Activated naive CD4-positive, alpha-beta T cell treated with anti-CD3 and anti-CD28 coated beads for 36 hours (primary cell): ENCODE measurements around the gene HELZ2. TPM values are rescaled to one million over a fixed set of nuclear protein-coding genes. Genes with fewer than 3 reads are reported as not detected.

Experiments
- CTCF ChIA-PET: fragments of 350-600 bp; sonication (Branson Sonifier 250); formaldehyde crosslinking; loops from one replicate; lab custom pipeline; 2021; ENCODE audit warnings: antibody characterized with exemption; lab: Charles Lee
- DNase-seq: peaks from one replicate; pipeline ENCODE4 v3.0.0-alpha.2; 2020
- H3K27ac Mint-ChIP-seq: one replicate; pipeline ENCODE4 v1.8.0; 2021; ENCODE audit warnings: mild to moderate bottlenecking, mixed read lengths
- H3K27me3 Mint-ChIP-seq: one replicate; pipeline ENCODE4 v1.8.0; 2021; ENCODE audit warnings: low read depth, mixed read lengths
- H3K36me3 Mint-ChIP-seq: one replicate; pipeline ENCODE4 v1.8.0; 2021; ENCODE audit warnings: low read depth, mixed read lengths
- H3K4me1 Mint-ChIP-seq: one replicate; pipeline ENCODE4 v1.8.0; 2021; ENCODE audit warnings: low read depth, mixed read lengths
- H3K4me3 Mint-ChIP-seq: one replicate; pipeline ENCODE4 v1.8.0; 2021; ENCODE audit warnings: mild to moderate bottlenecking, moderate library complexity, mixed read lengths
- H3K9me3 Mint-ChIP-seq: one replicate; pipeline ENCODE4 v1.8.0; 2021; ENCODE audit warnings: mixed read lengths
- intact Hi-C: fragments of 100-400 bp; cut with micrococcal nuclease; formaldehyde crosslinking; loops from one replicate; pipeline ENCODE4 v1.15.1; 2023
- total RNA-seq, 2 experiments: library from RNA; stranded (reverse); gene quantifications; one replicate each; pipeline ENCODE4 v1.2.3, GENCODE V29; 2021

Gene HELZ2
- total RNA-seq, 2 experiments from 2014 or later, result 20.0 to 20.4 TPM

DNA sequence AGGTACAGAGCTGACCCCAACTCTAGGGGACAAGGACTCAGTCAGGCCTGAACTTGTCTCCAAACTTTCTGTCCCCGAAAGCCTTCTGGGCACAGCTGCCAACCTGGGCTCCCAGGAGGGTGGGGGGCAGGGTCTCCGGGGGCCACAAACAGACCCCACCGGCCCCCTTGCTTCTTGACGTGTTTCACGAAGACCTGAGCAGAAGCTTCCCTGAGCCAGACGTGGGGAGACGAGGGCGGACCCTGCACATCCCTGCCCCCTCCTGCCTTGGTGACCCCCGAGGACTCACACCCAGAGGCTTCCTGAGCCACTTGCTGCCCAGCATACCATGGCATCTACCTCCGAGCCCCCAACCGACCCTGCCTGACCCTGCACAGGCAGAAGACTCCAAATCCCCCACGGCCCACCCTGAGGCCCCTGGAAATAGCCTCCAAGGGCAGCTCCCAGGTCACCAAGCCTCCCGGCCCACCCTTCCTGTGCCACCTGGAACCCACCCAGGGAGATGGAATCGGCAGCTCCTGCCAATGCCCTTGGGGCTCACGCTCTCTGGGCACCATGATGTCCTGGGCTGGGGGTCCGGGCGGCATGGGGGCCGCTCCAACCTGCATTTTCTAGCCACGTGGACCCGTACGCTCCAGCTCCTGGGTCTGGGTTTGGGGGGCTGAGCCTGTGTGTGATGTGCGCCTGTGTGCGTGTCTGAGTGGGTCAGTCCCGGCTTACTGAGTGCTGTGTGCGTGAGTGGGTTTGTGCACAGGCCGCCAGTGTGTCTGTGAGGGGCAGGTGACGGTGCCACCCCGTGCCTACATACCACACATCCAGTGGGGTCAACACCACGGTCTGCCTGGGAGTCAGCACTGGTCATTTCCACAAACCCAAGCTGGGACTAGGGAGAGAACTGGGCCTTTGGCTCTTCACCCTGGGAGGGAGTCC, 34.3 kb downstream of the HELZ2 start:
- no peaks in the 10 kb centered on the region for H3K9me3 Mint-ChIP-seq
- no peak overlapping the region for H3K27ac Mint-ChIP-seq
- DNase-seq, result no peak
- H3K36me3 Mint-ChIP-seq, result no peaks in the 10 kb centered on the region
- H3K4me1 Mint-ChIP-seq, result peaks cover 11% of the 10 kb centered on the region
- H3K27me3 Mint-ChIP-seq, result no peaks in the 10 kb centered on the region
- intact Hi-C loops, result loop anchor here (2.0 to 10.0 kb wide), 4 partner anchors 41 to 243 kb away; partner anchors contain the start of gene GMEB2
- no peak overlapping the region for H3K4me3 Mint-ChIP-seq
- CTCF ChIA-PET, result interaction anchor here (0.7 to 1.4 kb wide), 4 partner anchors 218 to 521 kb away, joined by 3 read pairs; no protein-coding TSS in a partner anchor

DNA sequence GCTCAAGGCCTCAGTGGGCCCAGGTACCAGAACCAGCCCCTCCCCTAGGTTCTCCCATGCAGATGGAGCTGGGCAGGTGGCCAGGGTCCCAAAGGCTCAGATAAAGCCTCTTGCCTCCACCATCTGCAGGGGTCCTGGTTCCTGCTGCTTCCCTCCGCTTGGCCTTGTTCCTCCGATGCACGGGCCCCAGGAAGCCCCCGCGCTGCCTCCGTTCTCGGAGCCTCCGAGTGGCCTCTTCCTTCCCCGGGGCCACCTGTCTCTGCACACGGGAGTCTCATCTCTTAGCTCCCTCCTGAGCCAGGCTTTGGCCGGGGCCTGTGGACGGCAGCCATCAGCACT, 35.0 kb downstream of the HELZ2 start:
- Mint-ChIP-seq H3K27ac (no peak overlapping the region), H3K27me3 (no peaks in the 10 kb centered on the region), H3K36me3 (no peaks in the 10 kb centered on the region), H3K9me3 (no peaks in the 10 kb centered on the region), H3K4me3 (no peak overlapping the region), H3K4me1 (peaks cover 11% of the 10 kb centered on the region)
- intact Hi-C loops, result loop anchor here (2.0 to 10.0 kb wide), 4 partner anchors 42 to 243 kb away; partner anchors contain the start of gene GMEB2
- no peak for DNase-seq
- CTCF ChIA-PET, result interaction anchor here (0.7 to 1.4 kb wide), 3 partner anchors 254 to 522 kb away, joined by 3 read pairs; no protein-coding TSS in a partner anchor

DNA sequence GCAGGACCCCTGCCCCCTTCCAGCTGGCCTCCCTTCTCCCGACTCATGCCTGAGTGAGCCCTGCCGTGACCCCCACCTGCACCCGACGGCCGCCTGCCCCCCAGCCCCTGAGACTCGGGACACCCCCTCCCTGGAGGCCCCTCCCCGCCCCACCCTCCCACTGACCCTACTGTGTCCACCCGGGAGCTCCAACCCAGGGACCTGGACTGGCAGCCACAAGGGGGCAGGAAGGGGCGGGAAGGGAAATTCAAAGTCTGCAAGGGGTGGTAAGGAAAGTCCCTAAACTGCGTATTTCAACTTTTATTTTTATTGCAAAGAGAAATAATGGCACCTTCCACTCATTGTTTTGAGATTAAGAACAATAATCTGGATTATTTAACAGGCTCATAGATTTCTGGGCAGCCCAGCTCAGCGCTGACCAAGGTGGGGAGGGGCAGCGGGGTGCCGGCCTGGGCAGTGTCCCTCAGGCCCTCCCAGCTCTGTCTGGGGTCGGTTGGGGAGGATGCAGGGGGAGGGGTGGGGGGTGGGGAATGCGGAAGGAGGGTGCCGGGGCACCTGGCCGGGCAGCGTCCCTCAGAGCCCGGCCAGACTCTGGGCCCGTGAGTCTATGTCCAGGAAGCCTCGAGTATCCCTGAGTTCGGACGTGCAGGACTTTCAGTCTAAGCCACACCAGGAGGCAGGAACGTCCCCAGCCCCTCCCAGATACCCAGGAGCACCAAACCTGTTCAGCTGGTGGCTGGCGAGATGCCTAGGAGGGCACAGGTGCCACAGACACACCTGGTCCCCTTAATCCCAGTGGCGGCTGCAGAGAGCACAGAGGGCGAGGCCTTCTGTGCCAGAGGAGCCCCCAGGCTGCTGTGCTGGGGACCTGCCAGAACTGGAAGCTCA, 35.6 kb downstream of the HELZ2 start:
- H3K4me3 Mint-ChIP-seq, result peak overlapping the region; percentile 74
- H3K27me3 Mint-ChIP-seq, result no peaks in the 10 kb centered on the region
- peak overlapping the region; percentile 84 for H3K27ac Mint-ChIP-seq
- no peaks in the 10 kb centered on the region for H3K36me3 Mint-ChIP-seq
- peaks cover 11% of the 10 kb centered on the region for H3K4me1 Mint-ChIP-seq
- no peaks in the 10 kb centered on the region for H3K9me3 Mint-ChIP-seq
- intact Hi-C loops, result loop anchor here (1.0 to 10.0 kb wide), 11 partner anchors 42 to 519 kb away; partner anchors contain the start of genes GMEB2 and RTEL1
- CTCF ChIA-PET, result interaction anchor here (0.7 to 2.7 kb wide), 24 partner anchors 9 to 582 kb away, joined by 3 to 10 read pairs (median 4); partner anchors contain the start of genes ARFRP1, PRPF6 and ZGPAT
- DNase-seq, result peak; percentile 71

DNA sequence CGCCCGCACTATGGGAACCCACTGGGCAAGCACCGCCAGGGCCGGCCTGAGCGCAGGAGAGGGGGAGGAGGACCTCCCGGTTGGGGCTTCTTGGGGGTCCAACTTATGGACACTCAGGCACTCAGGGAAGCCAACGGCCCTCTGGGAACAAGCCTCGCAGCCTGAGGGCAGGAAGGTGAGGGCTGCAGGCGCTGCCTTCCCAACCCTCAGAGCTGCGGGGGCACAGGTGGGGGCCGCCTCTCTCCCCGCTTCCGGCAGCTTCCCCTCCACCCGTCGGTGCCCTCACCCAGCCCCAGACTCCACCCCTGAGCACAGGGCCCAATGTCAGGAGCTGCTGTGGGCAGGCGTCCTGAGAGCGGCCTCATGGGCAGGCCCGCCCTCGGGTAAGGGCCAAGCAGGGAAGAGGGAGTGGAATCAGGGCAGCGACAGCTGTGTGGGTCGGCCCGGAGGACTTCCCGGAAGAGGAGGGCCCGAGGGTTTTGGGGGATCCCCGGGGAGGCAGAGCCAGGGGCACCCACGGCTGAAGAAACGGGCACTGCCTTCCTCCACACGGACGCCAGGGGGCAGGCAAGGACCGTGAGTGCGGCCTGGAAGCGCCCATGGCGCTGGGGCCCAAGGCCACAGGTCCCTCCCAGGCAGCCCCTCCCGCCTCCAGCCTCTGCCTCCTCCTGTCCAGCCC, 36.4 kb downstream of the HELZ2 start:
- no peaks in the 10 kb centered on the region for H3K9me3 Mint-ChIP-seq
- H3K27ac Mint-ChIP-seq, result peak overlapping the region; percentile 84
- peaks cover 11% of the 10 kb centered on the region for H3K4me1 Mint-ChIP-seq
- H3K4me3 Mint-ChIP-seq, result peak overlapping the region; percentile 74
- CTCF ChIA-PET, result interaction anchor here (0.7 to 2.7 kb wide), 30 partner anchors 8 to 583 kb away, joined by 3 to 10 read pairs (median 4); partner anchors contain the start of genes ARFRP1, PPDPF, PRPF6 and ZGPAT
- intact Hi-C loops, result loop anchor here (1.0 to 10.0 kb wide), 16 partner anchors 16 to 520 kb away; partner anchors contain the start of genes ARFRP1, GMEB2, PPDPF and RTEL1
- no peaks in the 10 kb centered on the region for H3K36me3 Mint-ChIP-seq
- DNase-seq, result peak; percentile 98
- no peaks in the 10 kb centered on the region for H3K27me3 Mint-ChIP-seq

DNA sequence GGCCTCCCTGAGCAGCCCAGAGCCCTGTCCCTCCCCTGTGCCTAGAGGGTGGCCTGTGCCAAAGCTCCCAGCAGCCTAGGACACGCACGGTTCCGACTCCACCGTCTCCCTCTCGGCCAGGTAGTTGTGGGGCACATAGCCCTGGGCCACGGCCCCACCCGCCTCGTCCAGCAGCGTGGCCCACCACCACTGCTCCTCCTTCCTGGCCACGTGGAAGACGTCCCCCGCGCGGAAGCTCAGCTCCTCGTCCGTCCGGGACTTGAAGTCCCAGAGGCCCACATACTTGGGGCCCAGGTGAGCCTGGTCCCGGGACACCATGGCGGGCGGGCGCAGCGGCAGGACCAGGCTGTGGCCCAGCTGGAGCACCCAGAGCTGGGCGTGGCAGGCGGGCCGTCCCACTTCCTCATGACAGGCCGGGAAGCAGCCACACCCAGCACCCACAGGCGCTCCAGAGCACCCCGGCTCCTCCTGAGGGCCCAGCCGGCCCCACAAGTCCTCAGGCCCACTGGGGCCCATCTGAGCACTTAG, 37.0 kb downstream of the HELZ2 start, which contains the start of gene PTK6:
Gene PTK6, minus strand, starts transcription at position 380 of the 528 bp plus-strand sequence. Its CDS starts 62 bp downstream, at position 318.
- Mint-ChIP-seq H3K27me3 (no peaks in the 10 kb centered on the region), H3K4me3 (peak within 1 kb of the TSS; percentile 74), H3K27ac (peak within 1 kb of the TSS; percentile 84), H3K9me3 (no peaks in the 10 kb centered on the region), H3K4me1 (peaks cover 11% of the 10 kb centered on the region), H3K36me3 (no peaks in the 10 kb centered on the region)
- CTCF ChIA-PET, result interaction anchor here (0.6 to 2.7 kb wide), 29 partner anchors 7 to 583 kb away, joined by 3 to 10 read pairs (median 4); partner anchors contain the start of genes ARFRP1, PPDPF, PRPF6 and ZGPAT
- intact Hi-C loops, result loop anchor here (1.0 to 10.0 kb wide), 8 partner anchors 16 to 442 kb away; partner anchors contain the start of genes ARFRP1, GMEB2, PPDPF and SAMD10
- peak; percentile 55 for DNase-seq

DNA sequence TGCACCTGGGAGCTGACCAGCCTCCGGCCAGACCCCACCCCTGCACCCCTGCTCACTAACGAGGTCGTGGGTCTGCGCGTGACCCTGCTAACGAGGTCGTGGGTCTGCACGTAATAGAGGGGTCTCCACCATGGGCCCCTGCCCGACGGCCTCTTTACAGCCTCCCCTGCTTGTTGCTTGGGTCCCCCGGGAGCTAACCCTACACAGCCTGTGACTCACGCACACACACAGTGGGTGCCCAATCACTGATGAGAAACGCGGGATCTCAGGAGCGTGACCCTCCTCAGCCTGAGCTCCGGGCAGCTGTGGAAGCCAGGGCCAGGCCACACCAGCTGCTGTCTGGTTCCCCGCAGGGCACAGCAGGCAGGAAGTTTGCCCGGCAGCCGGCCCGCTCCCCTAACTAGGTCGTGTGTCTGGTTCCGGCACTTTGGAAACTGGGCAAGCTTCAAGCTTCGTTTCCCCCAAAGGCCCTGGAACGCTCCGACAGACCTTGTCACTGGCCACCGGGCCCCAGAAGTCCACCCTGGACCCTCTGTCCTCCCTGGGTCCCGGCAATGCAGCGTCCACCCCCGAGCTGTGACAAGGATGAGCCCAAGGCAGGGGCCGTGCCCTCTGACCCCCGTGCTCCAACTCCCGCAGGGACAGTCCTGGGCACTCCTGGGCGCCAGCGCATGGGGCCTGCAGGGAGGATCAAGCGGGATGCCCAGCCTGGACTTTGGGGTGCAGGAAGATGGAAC, 37.6 kb downstream of the HELZ2 start:
- CTCF ChIA-PET, result interaction anchor here (0.6 to 2.7 kb wide), 10 partner anchors 14 to 584 kb away, joined by 3 to 10 read pairs (median 5); partner anchors contain the start of genes ARFRP1 and ZGPAT
- no peak overlapping the region for H3K4me3 Mint-ChIP-seq
- intact Hi-C loops, result loop anchor here (2.0 to 10.0 kb wide), 4 partner anchors 88 to 442 kb away; partner anchors contain the start of genes GMEB2 and SAMD10

DNA sequence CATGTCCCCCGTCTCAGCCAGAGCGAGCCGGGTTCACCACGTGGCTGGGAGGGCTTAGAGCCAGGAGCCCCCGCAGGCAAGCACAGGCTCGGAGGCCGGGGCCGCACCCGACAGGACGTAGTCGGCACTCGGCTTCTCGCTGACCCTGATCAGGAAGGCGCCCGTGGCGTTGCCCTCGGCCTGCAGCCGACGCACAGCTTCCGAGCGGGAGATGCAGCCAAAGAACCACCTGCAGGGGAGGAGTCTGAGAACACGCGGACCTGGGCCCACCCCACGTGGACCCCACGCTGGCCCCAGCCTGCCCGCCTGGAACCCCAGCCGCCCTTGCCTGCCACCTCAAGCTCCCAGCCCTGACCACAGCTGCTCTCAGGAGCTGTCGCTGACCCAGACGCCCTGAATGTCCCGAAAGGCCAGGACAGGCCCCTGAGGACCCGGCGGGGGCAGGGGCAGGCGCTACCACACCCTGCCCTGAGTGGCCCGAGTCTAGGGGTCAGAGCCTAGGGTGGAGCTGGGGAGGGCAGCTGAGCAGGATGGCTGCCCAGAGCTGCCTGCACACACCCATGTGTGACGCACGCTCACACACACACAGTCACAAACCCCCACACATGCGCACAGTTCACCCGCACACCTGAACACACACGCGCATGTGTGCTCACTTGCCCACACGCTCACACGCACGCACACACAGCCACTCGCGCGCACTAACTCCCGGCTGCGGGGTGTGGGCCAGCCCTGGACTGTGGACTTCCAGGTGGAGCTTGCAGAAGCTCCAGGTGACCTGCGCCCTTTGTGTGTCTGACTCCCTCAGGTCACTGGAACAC, 39.0 kb downstream of the HELZ2 start:
- DNase-seq, result peak; percentile 3
- Mint-ChIP-seq H3K4me3 (no peak overlapping the region), H3K27ac (no peak overlapping the region), H3K27me3 (no peaks in the 10 kb centered on the region), H3K36me3 (no peaks in the 10 kb centered on the region), H3K4me1 (peaks cover 11% of the 10 kb centered on the region), H3K9me3 (no peaks in the 10 kb centered on the region)
- intact Hi-C loops, result loop anchor here (5.0 to 10.0 kb wide), 3 partner anchors 90 to 247 kb away; partner anchors contain the start of gene GMEB2
- CTCF ChIA-PET, result interaction anchor here (0.7 kb wide), 1 partner anchor 38 kb away, joined by 3 read pairs; no protein-coding TSS in a partner anchor

More for the DNA sequence above, 37.6 kb downstream of the HELZ2 start:
- no peak for DNase-seq
- H3K36me3 Mint-ChIP-seq, result no peaks in the 10 kb centered on the region
- peaks cover 11% of the 10 kb centered on the region for H3K4me1 Mint-ChIP-seq
- H3K27me3 Mint-ChIP-seq, result no peaks in the 10 kb centered on the region
- H3K9me3 Mint-ChIP-seq, result no peaks in the 10 kb centered on the region
- no peak overlapping the region for H3K27ac Mint-ChIP-seq

DNA sequence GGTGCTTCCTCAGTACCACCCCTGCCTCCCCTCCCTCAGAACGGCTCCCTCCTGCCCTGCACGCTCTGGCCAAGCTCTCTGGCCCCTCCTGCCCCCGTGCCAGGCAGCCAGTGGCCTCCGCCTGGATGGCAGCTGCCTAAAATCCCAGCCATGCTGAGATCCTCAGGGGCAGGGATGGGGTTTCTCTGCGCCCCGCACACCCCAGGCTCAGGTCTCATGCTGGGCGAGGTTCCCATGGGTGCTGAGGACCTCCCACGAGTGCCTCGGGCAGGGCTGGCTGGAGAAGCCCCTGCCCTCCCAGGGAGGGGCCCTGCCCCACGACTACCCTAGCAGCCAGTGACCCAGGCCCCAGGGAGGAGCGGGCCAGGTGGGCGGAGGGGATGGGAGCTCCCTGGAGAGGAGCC, 39.6 kb downstream of the HELZ2 start:
- Mint-ChIP-seq H3K27me3 (no peaks in the 10 kb centered on the region), H3K9me3 (no peaks in the 10 kb centered on the region), H3K4me3 (no peak overlapping the region), H3K36me3 (no peaks in the 10 kb centered on the region), H3K4me1 (peaks cover 11% of the 10 kb centered on the region), H3K27ac (no peak overlapping the region)
- no peak for DNase-seq
- intact Hi-C loops, result loop anchor here (10.0 kb wide), 1 partner anchor 90 kb away; the partner anchor contains the start of gene GMEB2
- CTCF ChIA-PET, result no interaction called here

DNA sequence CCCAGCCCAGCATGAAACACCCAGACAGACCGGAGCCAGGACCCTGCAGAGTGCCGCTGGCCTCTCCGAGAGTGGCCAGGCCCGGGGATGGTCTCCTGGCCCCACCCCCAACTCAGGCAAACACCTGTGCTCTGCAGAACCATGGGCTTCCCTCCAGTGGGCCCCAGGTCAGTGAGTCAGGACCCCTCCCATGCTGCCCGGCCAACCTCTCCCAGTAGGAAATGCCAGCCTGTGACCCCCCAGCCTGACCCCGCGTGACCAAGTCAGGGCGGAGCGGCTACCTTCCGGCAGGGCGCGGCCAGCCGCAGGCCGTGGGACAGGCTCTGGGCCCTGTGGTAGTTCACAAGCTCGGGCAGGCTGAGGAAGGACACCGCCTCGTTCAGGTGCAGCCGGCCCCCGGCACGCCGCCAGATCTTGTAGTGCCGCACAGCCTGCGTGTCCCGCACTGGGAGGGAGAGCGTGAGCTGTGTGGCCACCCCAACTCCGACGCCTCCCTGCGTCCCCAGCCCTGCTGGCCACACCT, 40.1 kb downstream of the HELZ2 start:
- H3K27ac Mint-ChIP-seq, result no peak overlapping the region
- H3K4me3 Mint-ChIP-seq, result no peak overlapping the region
- peak; percentile 4 for DNase-seq
- no peaks in the 10 kb centered on the region for H3K9me3 Mint-ChIP-seq
- H3K4me1 Mint-ChIP-seq, result peaks cover 11% of the 10 kb centered on the region
- CTCF ChIA-PET, result no interaction called here
- intact Hi-C loops, result loop anchor here (10.0 kb wide), 1 partner anchor 91 kb away; the partner anchor contains the start of gene GMEB2
- H3K36me3 Mint-ChIP-seq, result no peaks in the 10 kb centered on the region
- H3K27me3 Mint-ChIP-seq, result no peaks in the 10 kb centered on the region
